Ishikawa (cell line): Measurements from ENCODE around the gene TMEM72.

Experiments
- CEBPB ChIP-seq: IDR thresholded peaks from 2 replicates; pipeline ENCODE4 v1.6.1; 2012
- CREB1 ChIP-seq: IDR thresholded peaks from 2 replicates; pipeline ENCODE4 v1.6.1; 2012; ENCODE audit warnings: low read depth
- EGR1 ChIP-seq: IDR thresholded peaks from 2 replicates; pipeline ENCODE4 v1.6.1; 2012
- EP300 ChIP-seq: IDR thresholded peaks from 2 replicates; pipeline ENCODE4 v1.6.1; 2012; ENCODE audit warnings: borderline replicate concordance
- FOXM1 ChIP-seq: IDR thresholded peaks from 2 replicates; pipeline ENCODE4 v1.6.1; 2012; ENCODE audit warnings: low read depth, borderline replicate concordance
- NFIC ChIP-seq: IDR thresholded peaks from 2 replicates; pipeline ENCODE4 v1.6.1; 2012
- RAD21 ChIP-seq: IDR thresholded peaks from 2 replicates; pipeline ENCODE4 v1.6.1; 2012; ENCODE audit warnings: low read depth
- TAF1 ChIP-seq: IDR thresholded peaks from 2 replicates; pipeline ENCODE4 v1.6.1; 2012; ENCODE audit warnings: low read depth, mild to moderate bottlenecking
- TEAD4 ChIP-seq: IDR thresholded peaks from 2 replicates; pipeline ENCODE4 v1.6.1; 2012
- YY1 ChIP-seq: IDR thresholded peaks from 2 replicates; pipeline ENCODE4 v1.6.1; 2012; ENCODE audit warnings: low read depth
- TF ChIP-seq, protein P1 (sequence below): IDR thresholded peaks from 2 replicates; pipeline ENCODE4 v1.6.1; 2012; ENCODE audit warnings: low read depth, mild to moderate bottlenecking
- TF ChIP-seq, protein P2 (sequence below): IDR thresholded peaks from 2 replicates; pipeline ENCODE4 v1.6.1; 2012
- TF ChIP-seq, protein P3 (sequence below): IDR thresholded peaks from 2 replicates; pipeline ENCODE4 v1.6.1; 2012

DNA sequence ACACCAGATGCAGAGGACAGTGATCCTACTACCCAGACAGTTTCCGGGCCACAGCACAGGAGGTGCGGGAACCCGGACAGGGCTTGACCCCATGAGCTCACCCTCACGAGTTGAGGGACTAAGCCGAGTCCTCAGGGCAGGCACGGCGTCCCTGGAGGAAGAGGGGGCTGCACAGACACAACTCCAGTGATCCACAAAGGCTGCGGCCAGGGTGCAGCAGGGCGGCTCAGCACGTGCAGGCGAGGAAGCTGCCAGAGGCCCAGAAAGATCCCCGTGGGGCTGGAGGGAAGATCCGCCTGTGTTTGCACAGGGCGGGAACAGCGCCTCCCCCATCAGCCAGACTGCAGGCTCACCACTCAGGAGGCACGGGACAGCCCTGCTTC, 45.9 kb upstream of the TMEM72 start:
- TF ChIP-seq, protein P1, sequence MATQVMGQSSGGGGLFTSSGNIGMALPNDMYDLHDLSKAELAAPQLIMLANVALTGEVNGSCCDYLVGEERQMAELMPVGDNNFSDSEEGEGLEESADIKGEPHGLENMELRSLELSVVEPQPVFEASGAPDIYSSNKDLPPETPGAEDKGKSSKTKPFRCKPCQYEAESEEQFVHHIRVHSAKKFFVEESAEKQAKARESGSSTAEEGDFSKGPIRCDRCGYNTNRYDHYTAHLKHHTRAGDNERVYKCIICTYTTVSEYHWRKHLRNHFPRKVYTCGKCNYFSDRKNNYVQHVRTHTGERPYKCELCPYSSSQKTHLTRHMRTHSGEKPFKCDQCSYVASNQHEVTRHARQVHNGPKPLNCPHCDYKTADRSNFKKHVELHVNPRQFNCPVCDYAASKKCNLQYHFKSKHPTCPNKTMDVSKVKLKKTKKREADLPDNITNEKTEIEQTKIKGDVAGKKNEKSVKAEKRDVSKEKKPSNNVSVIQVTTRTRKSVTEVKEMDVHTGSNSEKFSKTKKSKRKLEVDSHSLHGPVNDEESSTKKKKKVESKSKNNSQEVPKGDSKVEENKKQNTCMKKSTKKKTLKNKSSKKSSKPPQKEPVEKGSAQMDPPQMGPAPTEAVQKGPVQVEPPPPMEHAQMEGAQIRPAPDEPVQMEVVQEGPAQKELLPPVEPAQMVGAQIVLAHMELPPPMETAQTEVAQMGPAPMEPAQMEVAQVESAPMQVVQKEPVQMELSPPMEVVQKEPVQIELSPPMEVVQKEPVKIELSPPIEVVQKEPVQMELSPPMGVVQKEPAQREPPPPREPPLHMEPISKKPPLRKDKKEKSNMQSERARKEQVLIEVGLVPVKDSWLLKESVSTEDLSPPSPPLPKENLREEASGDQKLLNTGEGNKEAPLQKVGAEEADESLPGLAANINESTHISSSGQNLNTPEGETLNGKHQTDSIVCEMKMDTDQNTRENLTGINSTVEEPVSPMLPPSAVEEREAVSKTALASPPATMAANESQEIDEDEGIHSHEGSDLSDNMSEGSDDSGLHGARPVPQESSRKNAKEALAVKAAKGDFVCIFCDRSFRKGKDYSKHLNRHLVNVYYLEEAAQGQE, result no peak
- TF ChIP-seq FOXM1 (no peak), EP300 (no peak), RAD21 (no peak), YY1 (no peak), TEAD4 (no peak), TAF1 (no peak), CREB1 (no peak), CEBPB (no peak), NFIC (no peak), EGR1 (no peak)
- TF ChIP-seq, protein P2, sequence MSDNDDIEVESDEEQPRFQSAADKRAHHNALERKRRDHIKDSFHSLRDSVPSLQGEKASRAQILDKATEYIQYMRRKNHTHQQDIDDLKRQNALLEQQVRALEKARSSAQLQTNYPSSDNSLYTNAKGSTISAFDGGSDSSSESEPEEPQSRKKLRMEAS, result no peak
- TF ChIP-seq, protein P3, sequence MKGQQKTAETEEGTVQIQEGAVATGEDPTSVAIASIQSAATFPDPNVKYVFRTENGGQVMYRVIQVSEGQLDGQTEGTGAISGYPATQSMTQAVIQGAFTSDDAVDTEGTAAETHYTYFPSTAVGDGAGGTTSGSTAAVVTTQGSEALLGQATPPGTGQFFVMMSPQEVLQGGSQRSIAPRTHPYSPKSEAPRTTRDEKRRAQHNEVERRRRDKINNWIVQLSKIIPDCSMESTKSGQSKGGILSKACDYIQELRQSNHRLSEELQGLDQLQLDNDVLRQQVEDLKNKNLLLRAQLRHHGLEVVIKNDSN, result no peak
